CD4-positive, alpha-beta T cell treated with Interferon gamma for 1 hour (primary cell): Measurements from ENCODE around the gene CIB4.

ENCODE experiments used
- DNase-seq: peaks from one replicate; pipeline ENCODE4 v3.0.0-alpha.2; 2020

CIB4 gene

DNA sequence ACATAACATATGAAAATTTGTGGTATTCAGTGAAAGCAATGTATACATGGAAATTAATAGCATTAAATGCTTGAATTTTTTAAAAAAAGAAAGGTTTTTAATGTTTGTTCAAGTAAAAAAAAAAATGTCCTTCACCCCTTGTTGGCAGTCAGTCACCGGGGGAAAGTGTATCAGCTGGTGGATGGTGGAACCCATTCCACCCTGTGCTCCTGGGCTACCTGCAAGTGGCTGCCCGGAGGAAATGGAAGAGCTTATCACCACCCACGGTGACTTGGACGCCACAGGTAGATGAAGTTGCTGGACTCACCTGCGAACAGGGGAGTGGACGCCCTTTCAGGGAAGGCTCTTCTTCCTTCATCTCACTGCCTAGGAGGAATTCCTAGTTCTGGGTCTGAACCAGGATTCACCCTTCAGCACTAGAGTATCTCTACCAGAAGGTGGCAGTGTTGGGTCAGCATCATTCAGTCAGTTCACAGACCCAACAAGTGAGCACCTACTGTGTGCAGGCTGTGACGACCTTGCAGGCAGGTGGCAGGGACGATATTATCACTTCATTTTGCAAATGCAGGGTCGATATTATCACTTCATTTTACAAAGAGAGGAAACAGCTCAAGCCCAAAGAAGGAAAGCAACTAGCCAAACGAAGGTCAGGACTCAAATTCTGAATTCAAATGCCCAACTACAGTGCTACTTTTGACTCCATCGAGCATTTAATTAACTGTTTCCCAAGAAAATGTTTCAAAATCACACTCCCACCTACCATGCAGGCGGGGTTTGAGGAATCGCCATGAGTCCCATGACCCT lies 35.8 kb downstream of the CIB4 start:
- DNase-seq = no peak

GRCh38 chr2:26602575-26602974 lies 38.6 kb downstream of the CIB4 start:
- no peak for DNase-seq

- DNase-seq = no peak
These were observed 41.8 kb downstream of the CIB4 start for GRCh38 chr2:26599387-26599786.

GRCh38 chr2:26598996-26599373 lies 42.2 kb downstream of the CIB4 start:
- no peak for DNase-seq

DNA sequence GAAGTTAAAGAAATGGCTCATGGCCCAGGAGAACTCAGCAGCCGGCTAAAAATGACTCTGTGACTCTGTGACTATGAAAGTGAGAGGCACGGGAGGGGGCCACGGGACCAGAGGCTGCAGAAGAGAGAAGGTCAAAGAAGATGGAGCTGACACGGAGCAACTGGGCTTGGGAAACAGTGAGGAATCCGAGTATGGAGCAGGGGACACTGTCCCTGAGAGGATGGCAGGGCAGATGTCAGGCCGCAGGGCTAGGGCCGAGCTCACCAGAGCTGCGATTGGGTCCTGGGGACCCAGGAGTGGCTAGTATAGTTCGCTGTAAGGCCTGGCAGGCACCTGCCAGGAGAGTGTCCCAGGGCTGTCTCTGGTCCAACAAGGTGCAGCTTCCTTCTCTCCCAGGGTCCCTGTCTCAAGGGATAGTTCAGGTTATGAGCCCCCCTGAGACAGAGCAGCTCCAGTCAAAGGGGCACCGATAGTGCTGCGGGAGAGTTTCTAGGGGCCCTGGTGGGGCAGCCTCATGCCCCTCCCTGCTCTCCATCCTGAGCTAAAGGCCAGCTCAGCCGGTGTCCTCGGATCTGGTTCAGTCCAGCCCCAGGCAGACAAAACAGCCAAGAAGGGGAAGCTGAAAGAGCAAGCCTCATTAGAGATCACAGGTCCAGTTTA lies 42.7 kb downstream of the CIB4 start:
- no peak for DNase-seq

- no peak for DNase-seq
These were observed 44.0 kb downstream of the CIB4 start for GRCh38 chr2:26597197-26597596.

DNA sequence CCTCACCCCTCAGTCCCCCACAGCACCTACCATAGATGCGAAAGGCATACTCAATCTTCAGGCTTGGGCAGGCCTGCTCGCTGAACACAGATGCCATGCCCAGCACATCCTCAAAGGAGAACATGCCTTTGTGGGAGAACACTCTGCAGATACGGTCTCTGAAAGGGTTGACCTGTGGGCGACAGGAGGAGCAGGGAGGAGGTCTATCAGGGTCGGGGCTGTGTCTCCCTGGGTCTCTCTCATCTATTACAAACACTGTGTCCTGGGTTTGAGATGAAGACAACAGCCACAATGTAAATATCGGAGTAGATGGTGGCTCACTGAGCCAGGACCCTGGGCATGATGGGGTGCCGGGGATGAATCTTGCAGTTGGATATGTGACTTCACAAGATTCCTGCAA lies 46.0 kb downstream of the CIB4 start:
- DNase-seq = no peak

GRCh38 chr2:26591619-26592505 lies 49.3 kb downstream of the CIB4 start:
- DNase-seq = no peak

- no peak for DNase-seq
These were observed 50.1 kb downstream of the CIB4 start for GRCh38 chr2:26590980-26591618.

GRCh38 chr2:26590508-26590907 lies 50.7 kb downstream of the CIB4 start:
- DNase-seq = no peak

GRCh38 chr2:26588576-26588975 lies 52.6 kb downstream of the CIB4 start:
- DNase-seq = no peak

DNA sequence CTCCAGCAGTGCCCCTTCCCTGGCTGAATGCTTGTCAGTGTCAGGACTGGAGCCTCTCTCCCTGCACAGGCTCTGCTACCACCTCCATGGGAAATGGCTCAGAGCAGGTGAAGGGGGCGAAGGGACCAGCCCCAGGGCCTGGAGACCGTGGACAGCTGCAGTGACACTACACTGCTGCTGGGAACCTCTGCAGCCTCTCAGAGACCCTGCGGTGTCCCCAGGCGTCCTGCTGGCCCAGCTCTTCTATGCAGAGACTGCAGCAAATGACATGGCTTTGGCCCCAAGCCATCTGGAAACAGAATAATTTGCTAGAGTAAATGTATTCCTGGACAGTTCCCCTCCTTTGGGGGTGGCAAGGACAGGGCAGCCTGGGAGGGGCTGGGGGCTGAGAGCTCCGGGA lies 53.2 kb downstream of the CIB4 start:
- DNase-seq = no peak

DNA sequence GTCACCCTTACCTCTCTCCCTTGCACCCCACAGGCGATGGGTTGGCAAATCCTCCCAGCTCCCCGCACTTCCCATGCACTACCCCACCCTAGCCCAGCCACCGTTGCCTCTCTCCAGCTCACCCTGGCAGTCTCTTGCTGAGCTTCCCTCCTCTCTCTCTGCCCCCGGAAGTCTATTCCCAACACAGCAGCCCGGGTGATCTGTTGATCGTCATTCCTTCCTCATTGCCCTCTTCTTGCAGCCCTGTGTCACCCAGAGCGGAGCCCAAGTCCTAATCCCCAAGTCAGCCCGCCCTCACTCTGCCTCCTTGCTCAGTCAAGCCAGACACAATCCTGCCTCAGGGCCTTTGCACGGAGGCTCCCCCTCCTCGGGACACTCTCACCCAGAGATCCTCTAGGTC lies 55.2 kb downstream of the CIB4 start:
- no peak for DNase-seq

- no peak for DNase-seq
These were observed 56.1 kb downstream of the CIB4 start for GRCh38 chr2:26585100-26585499.

GRCh38 chr2:26584656-26585055 lies 56.5 kb downstream of the CIB4 start:
- no peak for DNase-seq

DNA sequence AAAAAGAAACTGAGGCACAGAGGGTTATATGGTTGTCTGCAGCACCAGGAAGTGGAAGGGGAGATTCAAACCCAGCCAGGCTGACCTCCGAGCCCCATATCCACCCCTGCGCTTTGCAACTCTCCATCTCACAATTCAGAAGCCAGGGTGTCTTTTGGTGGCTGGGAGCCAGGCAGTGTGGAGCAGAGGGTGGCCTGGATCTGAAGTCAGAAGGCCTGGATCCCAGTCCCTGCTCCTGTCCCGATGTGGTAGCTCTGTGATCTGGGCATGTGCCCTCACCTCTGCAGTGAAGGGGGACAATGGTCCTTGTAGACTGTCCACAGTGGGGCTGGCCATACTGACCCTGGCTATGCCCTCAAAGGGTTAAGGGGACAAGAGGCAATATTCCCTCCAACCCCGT lies 57.0 kb downstream of the CIB4 start:
- no peak for DNase-seq

- no peak for DNase-seq
These were observed 57.7 kb downstream of the CIB4 start for GRCh38 chr2:26583381-26583911.

DNA sequence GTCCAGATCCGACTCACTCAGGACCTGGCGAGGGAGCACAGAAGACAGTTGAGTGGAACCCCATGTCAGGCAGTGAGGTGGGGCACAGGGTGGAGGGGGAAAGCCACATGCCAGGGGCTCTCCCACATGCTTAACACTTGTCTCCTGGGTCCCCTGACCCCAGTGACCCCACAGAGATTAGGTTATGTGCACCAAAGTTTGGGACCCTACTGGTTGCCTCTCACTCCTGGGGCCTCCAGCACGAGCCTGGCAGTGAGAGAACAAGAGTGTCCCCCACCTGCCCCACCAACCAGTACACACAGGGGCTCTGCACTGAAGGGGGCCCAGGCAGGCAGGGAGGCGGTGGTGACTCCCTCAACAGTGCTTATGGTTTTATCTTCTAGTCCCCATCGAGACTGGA lies 58.3 kb downstream of the CIB4 start:
- no peak for DNase-seq

DNA sequence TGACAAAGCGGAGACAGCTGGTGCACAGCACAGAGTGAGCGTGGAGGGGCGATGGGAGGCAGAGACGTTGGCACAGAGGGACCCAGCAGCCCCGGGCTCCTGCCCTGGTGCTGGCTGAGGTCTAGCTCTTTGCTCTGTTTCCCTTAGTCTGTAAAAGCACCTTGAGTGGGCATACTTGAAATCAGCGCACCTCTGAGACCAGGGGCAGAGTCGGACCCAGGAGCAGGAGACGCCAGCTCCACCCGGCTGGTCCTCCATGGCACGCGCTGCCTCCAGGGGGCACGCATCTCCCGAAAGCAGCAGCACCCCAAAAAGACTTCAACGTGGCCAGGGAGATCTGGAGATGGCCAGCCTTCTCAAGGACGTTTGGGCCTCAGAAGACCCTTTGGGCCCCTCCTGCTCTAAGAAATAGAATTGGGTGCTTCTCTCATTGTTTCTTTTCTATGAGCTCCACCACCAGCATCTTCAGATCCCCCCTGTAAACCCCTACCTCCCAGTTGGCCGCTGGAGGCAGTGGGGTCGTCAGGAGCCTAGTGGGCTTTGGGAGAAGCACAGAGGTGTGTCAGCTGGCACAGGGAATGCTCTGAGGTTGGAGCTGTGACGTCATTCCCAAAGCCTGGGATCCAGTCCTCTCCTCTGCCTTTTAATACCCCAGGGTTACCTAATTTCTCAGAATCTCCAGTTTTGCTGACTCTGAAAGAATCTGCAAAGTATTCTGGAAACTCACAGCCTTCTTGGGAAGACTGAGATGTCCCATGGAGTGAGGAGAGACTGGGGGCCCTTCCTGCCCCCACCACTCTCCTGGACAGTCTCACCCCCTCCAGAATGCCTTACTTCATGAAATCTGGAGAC lies 58.9 kb downstream of the CIB4 start:
- no peak for DNase-seq

- DNase-seq = no peak
These were observed 59.7 kb downstream of the CIB4 start for GRCh38 chr2:26581266-26581990.

DNA sequence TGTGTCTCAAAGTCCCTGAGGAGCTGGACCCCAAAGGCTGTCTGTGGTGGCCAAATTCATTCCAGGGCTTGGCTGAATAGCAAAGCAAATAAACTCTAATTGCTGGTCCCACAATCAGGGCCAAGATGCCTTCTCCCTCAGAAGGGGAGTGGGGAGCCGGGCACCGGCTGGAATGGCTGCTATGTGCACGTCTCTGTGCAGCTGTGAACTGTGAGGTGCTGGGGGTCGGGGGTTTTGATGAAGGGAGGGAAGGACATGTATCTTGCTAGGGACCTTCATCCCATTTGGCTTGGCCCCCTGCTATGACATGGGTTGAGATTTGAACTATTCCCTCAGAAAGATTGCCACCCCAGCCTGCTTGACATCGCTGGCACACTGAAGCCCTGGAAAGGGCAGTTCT lies 60.4 kb downstream of the CIB4 start:
- no peak for DNase-seq
